ENCODE data around the gene CEP83.
A peak's percentile ranks its signal among the peaks of the same experiment; 100 is the strongest.
"Not testable (repeated sequence)": the region's sequence is repeated elsewhere in the genome, so short reads cannot be mapped to it uniquely, and the experiment has no call there.

The CEP83 gene

GRCh38 chr12:94459728-94460615 lies at the start of gene CEP83:
CEP83 (minus strand) TSS chr12:94459867; CDS start chr12:94412490, 47,377 bp downstream.
- DNase-seq: peak; percentile 97

GRCh38 chr12:94509317-94509716 lies 49.6 kb upstream of the CEP83 start:
- DNase-seq: no peak

GRCh38 chr12:94507455-94507854 lies 47.8 kb upstream of the CEP83 start:
- DNase-seq: no peak

- no peak for DNase-seq
Observed at GRCh38 chr12:94504386-94504785, 44.7 kb upstream of the CEP83 start.

GRCh38 chr12:94503619-94504018 lies 44.0 kb upstream of the CEP83 start:
- DNase-seq: no peak

GRCh38 chr12:94500831-94501567 lies 41.3 kb upstream of the CEP83 start:
- no peak for DNase-seq

- DNase-seq: no peak
Observed at GRCh38 chr12:94498698-94499097, 39.0 kb upstream of the CEP83 start.

- no peak for DNase-seq
Observed at GRCh38 chr12:94498073-94498472, 38.4 kb upstream of the CEP83 start.

- DNase-seq: no peak
Observed at GRCh38 chr12:94495445-94496115, 35.9 kb upstream of the CEP83 start.

- no peak for DNase-seq
Observed at GRCh38 chr12:94491489-94491888, 31.8 kb upstream of the CEP83 start.

- no peak for DNase-seq
Observed at GRCh38 chr12:94488463-94488862, 28.8 kb upstream of the CEP83 start.

GRCh38 chr12:94481734-94482133 lies 22.1 kb upstream of the CEP83 start:
- DNase-seq: no peak

GRCh38 chr12:94469522-94469921 lies 9.9 kb upstream of the CEP83 start:
- DNase-seq: no peak

- no peak for DNase-seq
Observed at GRCh38 chr12:94460616-94460959, 921 bp upstream of the CEP83 start.

GRCh38 chr12:94458877-94459727 lies 565 bp downstream of the CEP83 start:
- no peak for DNase-seq

GRCh38 chr12:94457311-94457710 lies 2.4 kb downstream of the CEP83 start:
- DNase-seq: no peak

GRCh38 chr12:94454318-94454717 lies 5.3 kb downstream of the CEP83 start:
- DNase-seq: not testable (repeated sequence)

GRCh38 chr12:94445662-94446061 lies 14.0 kb downstream of the CEP83 start:
- DNase-seq: no peak

- no peak for DNase-seq
Observed at GRCh38 chr12:94437303-94437702, 22.4 kb downstream of the CEP83 start.

GRCh38 chr12:94435511-94435927 lies 24.1 kb downstream of the CEP83 start:
- DNase-seq: no peak

- no peak for DNase-seq
Observed at GRCh38 chr12:94434171-94434570, 25.5 kb downstream of the CEP83 start.

- DNase-seq: no peak
Observed at GRCh38 chr12:94433744-94434143, 25.9 kb downstream of the CEP83 start.

GRCh38 chr12:94430304-94430703 lies 29.4 kb downstream of the CEP83 start:
- no peak for DNase-seq
